Right atrium auricular region (tissue), 2 donors: ENCODE results near the gene DDHD1. TPM values are rescaled to one million over a fixed set of nuclear protein-coding genes. Genes with fewer than 3 reads are reported as not detected.
A peak's percentile ranks its signal among the peaks of the same experiment; 100 is the strongest.

Source experiments
- DNase-seq: peaks from one replicate; pipeline ENCODE4 v3.0.0-alpha.2; 2019; ENCODE audit warnings: low spot score
- H3K27ac ChIP-seq, 2 donors: fragments of 200-600 bp; sonication (generic); 1 replicate in 1 of 2; 2 replicates in 1 of 2; pipeline ENCODE4 v1.5.1; 2016 to 2019
- H3K27me3 ChIP-seq, 2 donors: fragments of 200-600 bp; sonication (generic); one replicate each; pipeline versions ENCODE4 v1.5.1 to v1.6.0; 2017 to 2019
- H3K36me3 ChIP-seq: fragments of 200-600 bp; sonication (generic); one replicate; pipeline ENCODE4 v1.5.1; 2016
- H3K4me1 ChIP-seq, 2 donors: fragments of 200-600 bp; sonication (generic); one replicate each; pipeline versions ENCODE4 v1.5.1 to v1.6.0; 2017 to 2019
- H3K4me3 ChIP-seq, 2 donors: fragments of 200-600 bp; sonication (generic); 1 replicate in 1 of 2; 2 replicates in 1 of 2; pipeline ENCODE4 v1.5.1; 2017 to 2019; ENCODE audit warnings: mild to moderate bottlenecking in 1 of 2, moderate library complexity in 1 of 2
- H3K9me3 ChIP-seq, 2 donors: fragments of 200-600 bp; sonication (generic); one replicate each; pipeline ENCODE4 v1.5.1; 2019
- total RNA-seq, 2 donors: library from RNA; depleted of rRNA; stranded (reverse); fragments of >200 nt; gene quantifications; one replicate each; pipeline ENCODE4 v1.1.0, GENCODE V29; 2016
- TF ChIP-seq, protein P1 (sequence below), 2 donors: fragments of 200-600 bp; sonication (generic); IDR thresholded peaks; one replicate each; pipeline ENCODE4 v1.5.1; 2019; ENCODE audit warnings: antibody characterized with exemption in 2 of 2

The DDHD1 gene
- total RNA-seq, 2 donors from 2014 or later: 6.9 to 8.6 TPM

DNA sequence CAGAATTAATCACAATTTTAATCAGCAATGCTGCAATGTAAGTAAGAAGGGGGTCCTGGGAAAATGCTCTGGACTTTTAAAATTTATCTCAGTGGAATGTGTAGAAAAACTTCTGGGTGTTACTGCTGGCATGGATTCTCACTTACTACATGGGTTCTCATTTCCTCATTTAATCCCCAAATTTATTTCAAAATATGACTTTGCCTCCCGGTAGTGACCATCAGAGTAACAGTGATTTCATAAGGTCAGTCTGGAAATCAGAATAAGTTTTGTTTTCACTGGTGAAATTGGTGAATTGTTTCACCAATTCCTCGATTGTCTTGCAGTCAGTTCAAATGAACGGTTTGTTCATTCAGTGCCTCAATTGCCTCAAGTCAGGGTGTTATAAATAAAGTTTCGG, 22.3 kb upstream of the DDHD1 start:
- no peak overlapping the region for H3K4me3 ChIP-seq
- DNase-seq: no peak
- TF ChIP-seq, protein P1, sequence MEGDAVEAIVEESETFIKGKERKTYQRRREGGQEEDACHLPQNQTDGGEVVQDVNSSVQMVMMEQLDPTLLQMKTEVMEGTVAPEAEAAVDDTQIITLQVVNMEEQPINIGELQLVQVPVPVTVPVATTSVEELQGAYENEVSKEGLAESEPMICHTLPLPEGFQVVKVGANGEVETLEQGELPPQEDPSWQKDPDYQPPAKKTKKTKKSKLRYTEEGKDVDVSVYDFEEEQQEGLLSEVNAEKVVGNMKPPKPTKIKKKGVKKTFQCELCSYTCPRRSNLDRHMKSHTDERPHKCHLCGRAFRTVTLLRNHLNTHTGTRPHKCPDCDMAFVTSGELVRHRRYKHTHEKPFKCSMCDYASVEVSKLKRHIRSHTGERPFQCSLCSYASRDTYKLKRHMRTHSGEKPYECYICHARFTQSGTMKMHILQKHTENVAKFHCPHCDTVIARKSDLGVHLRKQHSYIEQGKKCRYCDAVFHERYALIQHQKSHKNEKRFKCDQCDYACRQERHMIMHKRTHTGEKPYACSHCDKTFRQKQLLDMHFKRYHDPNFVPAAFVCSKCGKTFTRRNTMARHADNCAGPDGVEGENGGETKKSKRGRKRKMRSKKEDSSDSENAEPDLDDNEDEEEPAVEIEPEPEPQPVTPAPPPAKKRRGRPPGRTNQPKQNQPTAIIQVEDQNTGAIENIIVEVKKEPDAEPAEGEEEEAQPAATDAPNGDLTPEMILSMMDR (IDR thresholded peaks at IDR 0.05): no peak
- H3K9me3 ChIP-seq: no peaks in the 10 kb centered on the region
- no peaks in the 10 kb centered on the region for H3K27me3 ChIP-seq
- no peaks in the 10 kb centered on the region for H3K36me3 ChIP-seq
- no peak overlapping the region for H3K27ac ChIP-seq
- H3K4me1 ChIP-seq: no peaks in the 10 kb centered on the region

DNA sequence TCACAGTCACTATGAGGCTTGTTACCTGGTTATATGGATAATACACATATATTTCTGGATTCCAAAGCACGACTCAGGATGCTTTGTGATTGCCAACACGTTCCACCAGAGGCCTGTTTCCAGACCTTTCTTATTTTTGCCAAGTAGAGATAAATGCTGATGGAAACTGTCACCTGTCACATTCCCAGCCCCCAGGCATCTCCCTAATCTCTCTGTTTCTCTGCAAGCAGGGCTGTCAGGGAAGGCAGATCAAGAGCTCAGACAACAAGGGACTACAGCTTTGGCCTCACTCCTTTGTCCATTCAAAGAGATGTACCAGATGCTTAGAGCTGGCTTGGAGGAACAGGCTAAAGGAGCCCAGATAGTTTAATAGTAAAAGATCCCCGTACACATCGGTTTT, 21.8 kb upstream of the DDHD1 start:
- TF ChIP-seq, protein P1 (IDR thresholded peaks at IDR 0.05): no peak
- H3K4me1 ChIP-seq: no peaks in the 10 kb centered on the region
- H3K36me3 ChIP-seq: no peaks in the 10 kb centered on the region
- H3K4me3 ChIP-seq: no peak overlapping the region
- H3K27me3 ChIP-seq: no peaks in the 10 kb centered on the region
- DNase-seq: no peak
- no peaks in the 10 kb centered on the region for H3K9me3 ChIP-seq
- no peak overlapping the region for H3K27ac ChIP-seq

DNA sequence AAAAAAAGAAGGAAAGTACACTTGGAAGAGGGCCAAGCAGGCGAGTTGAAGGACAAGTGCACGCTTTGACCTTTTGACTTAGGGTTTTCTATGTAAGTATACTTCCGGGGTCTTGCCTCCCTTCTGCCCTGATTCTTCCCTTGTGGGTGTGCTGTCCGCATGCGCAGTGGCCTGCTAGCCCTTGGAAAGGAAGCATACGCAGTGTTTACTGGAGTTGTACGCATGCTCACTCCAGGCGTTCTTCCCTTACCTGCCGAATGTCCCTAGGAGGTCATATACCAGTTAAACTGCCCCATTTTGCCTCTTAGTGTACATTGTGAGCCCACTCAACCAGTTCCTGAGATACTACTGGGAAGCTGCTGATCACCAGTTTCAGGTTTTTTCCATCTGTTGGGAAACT, 15.7 kb upstream of the DDHD1 start:
- TF ChIP-seq, protein P1 (IDR thresholded peaks at IDR 0.05): no peak
- Histone ChIP-seq H3K4me3 (no peak overlapping the region), H3K27ac (no peak overlapping the region), H3K9me3 (no peaks in the 10 kb centered on the region), H3K27me3 (no peaks in the 10 kb centered on the region), H3K4me1 (no peaks in the 10 kb centered on the region), H3K36me3 (no peaks in the 10 kb centered on the region)
- no peak for DNase-seq

DNA sequence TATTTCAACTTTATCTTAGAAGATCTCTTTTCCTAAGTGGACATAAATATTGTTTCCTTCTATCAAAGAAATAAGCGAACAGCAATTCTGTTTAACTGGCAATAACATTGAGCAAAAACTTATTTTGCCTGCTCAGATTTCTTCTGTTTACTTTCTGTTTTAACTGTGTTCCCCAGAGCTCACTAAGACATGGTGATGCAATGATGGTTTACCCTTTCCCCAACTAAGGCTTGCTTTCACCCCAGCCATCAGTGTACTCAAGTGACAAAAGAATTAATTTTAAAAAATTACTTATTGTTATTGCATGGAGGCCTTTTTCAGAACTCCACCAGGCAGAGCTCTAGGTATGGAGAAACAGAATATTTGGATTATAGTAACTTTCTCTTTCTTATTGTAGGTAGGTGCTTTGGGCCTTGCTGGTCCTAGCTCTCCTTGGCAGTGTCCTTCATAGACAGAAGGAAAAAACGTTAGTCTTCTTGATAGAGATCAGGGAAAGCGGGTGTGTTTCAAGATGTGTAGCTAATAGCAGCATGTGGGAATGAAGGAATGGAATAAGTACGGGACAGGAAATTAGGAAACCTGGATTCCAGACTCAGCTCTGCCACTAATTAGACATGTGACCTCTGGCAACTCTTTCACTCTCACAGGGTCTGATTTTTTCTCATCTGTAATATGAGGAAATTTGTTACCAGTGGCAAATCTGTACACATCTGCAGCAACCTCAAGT, 14.6 kb upstream of the DDHD1 start:
- peak overlapping the region in 1 of 2 donors; percentile 8 for H3K27ac ChIP-seq

DNA sequence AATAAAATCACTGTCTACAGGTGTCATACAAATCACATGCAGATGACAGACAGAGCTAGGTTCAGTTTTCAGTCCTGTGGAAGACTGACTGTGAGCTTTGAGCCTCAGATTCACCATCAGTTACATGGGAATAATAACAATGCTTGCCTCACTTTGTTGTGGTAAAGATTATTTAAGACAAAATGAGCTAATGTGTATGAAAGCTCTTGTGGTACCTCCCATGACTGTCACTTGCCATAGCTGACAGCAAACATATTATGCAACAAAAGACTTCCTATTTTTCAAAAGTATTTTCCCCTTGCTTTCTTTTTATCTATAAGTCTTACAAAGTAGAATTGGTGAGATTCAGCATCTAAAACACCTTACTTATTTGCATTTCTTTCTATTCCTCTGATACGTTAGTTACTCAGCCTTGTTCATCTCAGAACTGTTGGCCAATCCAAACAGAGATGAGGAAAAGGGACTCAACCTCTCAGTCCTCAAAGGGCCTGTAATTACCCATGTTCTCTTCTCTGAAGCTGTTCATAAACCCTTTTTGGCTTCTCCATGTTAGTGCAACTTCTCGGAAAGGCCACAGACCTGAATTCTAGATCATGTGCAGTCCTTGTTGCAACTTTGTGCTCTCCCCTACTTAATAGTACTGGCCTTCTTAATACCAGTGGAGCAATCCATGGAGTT, 8.8 kb upstream of the DDHD1 start:
- Histone ChIP-seq H3K9me3 (no peaks in the 10 kb centered on the region), H3K27ac (no peak overlapping the region), H3K4me3 (no peak overlapping the region), H3K36me3 (no peaks in the 10 kb centered on the region), H3K27me3 (no peaks in the 10 kb centered on the region), H3K4me1 (no peaks in the 10 kb centered on the region)
- TF ChIP-seq, protein P1 (IDR thresholded peaks at IDR 0.05): no peak
- no peak for DNase-seq

More for the DNA sequence above, 14.6 kb upstream of the DDHD1 start:
- Histone ChIP-seq H3K27me3 (no peaks in the 10 kb centered on the region), H3K36me3 (no peaks in the 10 kb centered on the region), H3K9me3 (no peaks in the 10 kb centered on the region), H3K4me1 (no peaks in the 10 kb centered on the region), H3K4me3 (no peak overlapping the region)
- TF ChIP-seq, protein P1 (IDR thresholded peaks at IDR 0.05): no peak
- DNase-seq: no peak
